CD1c-positive myeloid dendritic cell (primary cell): ENCODE data around the gene HMGN2.
A peak's percentile ranks its signal among the peaks of the same experiment; 100 is the strongest.
"Not testable (repeated sequence)": the region's sequence is repeated elsewhere in the genome, so short reads cannot be mapped to it uniquely, and the experiment has no call there.

ENCODE experiments used
- DNase-seq: peaks from one replicate; pipeline ENCODE4 v3.0.0-alpha.2; 2016; ENCODE audit errors: extremely low spot score

Gene HMGN2

GRCh38 chr1:26477446-26478152 lies 5.4 kb downstream of the HMGN2 start:
- no peak for DNase-seq

GRCh38 chr1:26478159-26478558 lies 5.9 kb downstream of the HMGN2 start:
- no peak for DNase-seq

GRCh38 chr1:26478988-26479387 lies 6.7 kb downstream of the HMGN2 start:
- no peak for DNase-seq

- DNase-seq, result no peak
Observed at GRCh38 chr1:26482921-26483320, 10.7 kb downstream of the HMGN2 start.

GRCh38 chr1:26483980-26484379 lies 11.7 kb downstream of the HMGN2 start:
- DNase-seq, result no peak

- no peak for DNase-seq
Observed at GRCh38 chr1:26490155-26490554, 17.9 kb downstream of the HMGN2 start.

- no peak for DNase-seq
Observed at GRCh38 chr1:26493267-26493666, 21.0 kb downstream of the HMGN2 start.

- no peak for DNase-seq
Observed at GRCh38 chr1:26493938-26494337, 21.7 kb downstream of the HMGN2 start.

GRCh38 chr1:26496861-26497260 lies 24.6 kb downstream of the HMGN2 start:
- DNase-seq, result no peak

- DNase-seq, result no peak
Observed at GRCh38 chr1:26498894-26499293, 26.7 kb downstream of the HMGN2 start.

- DNase-seq, result peak; percentile 90
Observed at GRCh38 chr1:26500488-26501175, 28.4 kb downstream of the HMGN2 start.

GRCh38 chr1:26510711-26511110 lies 38.5 kb downstream of the HMGN2 start:
- not testable (repeated sequence) for DNase-seq

- DNase-seq, result not testable (repeated sequence)
Observed at GRCh38 chr1:26515836-26516235, 43.6 kb downstream of the HMGN2 start.

GRCh38 chr1:26516987-26517765 lies 44.9 kb downstream of the HMGN2 start:
- no peak for DNase-seq

GRCh38 chr1:26517766-26518049 lies 45.5 kb downstream of the HMGN2 start:
- DNase-seq, result no peak

- DNase-seq, result no peak
Observed at GRCh38 chr1:26518355-26518754, 46.1 kb downstream of the HMGN2 start.

- DNase-seq, result no peak
Observed at GRCh38 chr1:26520339-26520738, 48.1 kb downstream of the HMGN2 start.

GRCh38 chr1:26521669-26522030 lies 49.4 kb downstream of the HMGN2 start:
- DNase-seq, result no peak

GRCh38 chr1:26522073-26522472 lies 49.8 kb downstream of the HMGN2 start:
- DNase-seq, result no peak

- no peak for DNase-seq
Observed at GRCh38 chr1:26524181-26524580, 51.9 kb downstream of the HMGN2 start.
